22Rv1 (cell line): ENCODE measurements around the gene USP20.

Experiments
- ZFX ChIP-seq: fragments of 450-650 bp; IDR thresholded peaks from 2 replicates; pipeline ENCODE4 v1.6.1; 2017; ENCODE audit warnings: antibody characterized with exemption, borderline replicate concordance
- TF ChIP-seq, protein P1 (sequence below): fragments of 450-650 bp; IDR thresholded peaks from 2 replicates; pipeline ENCODE4 v1.5.1; 2017; ENCODE audit warnings: mild to moderate bottlenecking

GRCh38 chr9:129865668-129866320 lies 30.5 kb downstream of the USP20 start:
- TF ChIP-seq, protein P1, sequence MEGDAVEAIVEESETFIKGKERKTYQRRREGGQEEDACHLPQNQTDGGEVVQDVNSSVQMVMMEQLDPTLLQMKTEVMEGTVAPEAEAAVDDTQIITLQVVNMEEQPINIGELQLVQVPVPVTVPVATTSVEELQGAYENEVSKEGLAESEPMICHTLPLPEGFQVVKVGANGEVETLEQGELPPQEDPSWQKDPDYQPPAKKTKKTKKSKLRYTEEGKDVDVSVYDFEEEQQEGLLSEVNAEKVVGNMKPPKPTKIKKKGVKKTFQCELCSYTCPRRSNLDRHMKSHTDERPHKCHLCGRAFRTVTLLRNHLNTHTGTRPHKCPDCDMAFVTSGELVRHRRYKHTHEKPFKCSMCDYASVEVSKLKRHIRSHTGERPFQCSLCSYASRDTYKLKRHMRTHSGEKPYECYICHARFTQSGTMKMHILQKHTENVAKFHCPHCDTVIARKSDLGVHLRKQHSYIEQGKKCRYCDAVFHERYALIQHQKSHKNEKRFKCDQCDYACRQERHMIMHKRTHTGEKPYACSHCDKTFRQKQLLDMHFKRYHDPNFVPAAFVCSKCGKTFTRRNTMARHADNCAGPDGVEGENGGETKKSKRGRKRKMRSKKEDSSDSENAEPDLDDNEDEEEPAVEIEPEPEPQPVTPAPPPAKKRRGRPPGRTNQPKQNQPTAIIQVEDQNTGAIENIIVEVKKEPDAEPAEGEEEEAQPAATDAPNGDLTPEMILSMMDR: no peak
- no peak for TF ChIP-seq ZFX
